MCF 10A (cell line): ENCODE data around the gene DKKL1. TPM values are rescaled to one million over a fixed set of nuclear protein-coding genes. Genes with fewer than 3 reads are reported as not detected.

Experiments used
- BruUV-seq: library from RNA; stranded (reverse); fragments of 400-500 nt; replicated peaks from 2 replicates; lab custom pipeline; 2021; lab: Mats Ljungman, UMichigan
- CTCF ChIA-PET: fragments of 300-600 bp; sonication (Branson Sonifier 250); formaldehyde crosslinking; extraction: SDS; loops from one replicate; lab custom pipeline; 2021; ENCODE audit warnings: antibody characterized with exemption, inconsistent platforms; lab: Yijun Ruan, JAX
- POLR2A ChIA-PET: fragments of 300-600, 350-650 bp; sonication (Branson Sonifier 250); formaldehyde crosslinking; extraction: SDS; loops from one replicate; lab custom pipeline; 2020; ENCODE audit warnings: antibody characterized with exemption, inconsistent platforms; lab: Yijun Ruan, JAX
- DNase-seq: peaks from one replicate; pipeline ENCODE4 v3.0.0-alpha.2; 2018; ENCODE audit not compliant: unreplicated experiment
- H3K27ac Mint-ChIP-seq: one replicate; pipeline ENCODE4 v1.8.0; 2022; ENCODE audit warnings: mild to moderate bottlenecking, low read depth, mixed read lengths; ENCODE audit not compliant: unreplicated experiment
- H3K27me3 Mint-ChIP-seq: one replicate; pipeline ENCODE4 v1.8.0; 2022; ENCODE audit warnings: mixed read lengths; ENCODE audit not compliant: insufficient read depth, unreplicated experiment
- H3K36me3 Mint-ChIP-seq: one replicate; pipeline ENCODE4 v1.8.0; 2022; ENCODE audit warnings: mild to moderate bottlenecking, moderate library complexity, mixed read lengths; ENCODE audit not compliant: insufficient read depth, unreplicated experiment
- H3K4me1 Mint-ChIP-seq: one replicate; pipeline ENCODE4 v1.8.0; 2022; ENCODE audit warnings: mixed read lengths; ENCODE audit not compliant: insufficient read depth, unreplicated experiment
- H3K4me3 Mint-ChIP-seq: one replicate; pipeline ENCODE4 v1.8.0; 2022; ENCODE audit warnings: mild to moderate bottlenecking, moderate library complexity, mixed read lengths; ENCODE audit not compliant: unreplicated experiment
- H3K9me3 Mint-ChIP-seq: one replicate; pipeline ENCODE4 v1.8.0; 2022; ENCODE audit warnings: mixed read lengths; ENCODE audit not compliant: unreplicated experiment
- CTCF ChIP-seq: fragments of 200-600 bp; IDR thresholded peaks from one replicate; pipeline ENCODE4 v1.8.0; 2022; ENCODE audit warnings: antibody characterized with exemption, mild to moderate bottlenecking; ENCODE audit not compliant: unreplicated experiment
- intact Hi-C: fragments of 100-400 bp; cut with micrococcal nuclease; formaldehyde crosslinking; loops from 2 replicates; pipeline ENCODE4 v1.14.1; 2022
- total RNA-seq: library from RNA; stranded (reverse); gene quantifications from 2 replicates; pipeline ENCODE4 v1.2.3, GENCODE V29; 2022

DKKL1 gene
- total RNA-seq, 1 experiment from 2014 or later: not detected

- ChIA-PET CTCF (interaction anchor here (0.7 to 4.5 kb wide), 26 partner anchors 8 to 165 kb away, joined by 3 to 30 read pairs (median 4); partner anchors contain the start of genes DKKL1, GFY, PIH1D1 and SLC17A7), POLR2A (interaction anchor here (1.1 to 1.7 kb wide), 3 partner anchors 17 to 54 kb away, joined by 3 to 7 read pairs (median 4); no protein-coding TSS in a partner anchor)
- Mint-ChIP-seq H3K27me3 (peaks cover 23% of the 10 kb centered on the region), H3K9me3 (no peaks in the 10 kb centered on the region), H3K27ac (no peak overlapping the region), H3K36me3 (no peaks in the 10 kb centered on the region), H3K4me3 (no peak overlapping the region), H3K4me1 (peaks cover 6% of the 10 kb centered on the region)
- BruUV-seq: no TSS peak
- no peak for DNase-seq
- TF ChIP-seq CTCF: no peak
- intact Hi-C loops: no loop called here
Observed at GRCh38 chr19:49390929-49391359, 27.3 kb downstream of the DKKL1 start.

GRCh38 chr19:49391581-49392399 is 28.1 kb downstream of the DKKL1 start:
- peak; percentile 86 for DNase-seq
- peak; percentile 92 for TF ChIP-seq CTCF
- no peaks in the 10 kb centered on the region for H3K9me3 Mint-ChIP-seq
- ChIA-PET CTCF (interaction anchor here (0.6 to 4.5 kb wide), 33 partner anchors 8 to 852 kb away, joined by 3 to 30 read pairs (median 4); partner anchors contain the start of genes DKKL1, GFY, PIH1D1 and SLC17A7), POLR2A (interaction anchor here (0.7 to 1.7 kb wide), 5 partner anchors 17 to 112 kb away, joined by 3 to 7 read pairs (median 3); no protein-coding TSS in a partner anchor)
- no peak overlapping the region for H3K27ac Mint-ChIP-seq
- H3K4me1 Mint-ChIP-seq: peaks cover 6% of the 10 kb centered on the region
- H3K27me3 Mint-ChIP-seq: peaks cover 23% of the 10 kb centered on the region
- H3K36me3 Mint-ChIP-seq: no peaks in the 10 kb centered on the region
- BruUV-seq: no TSS peak
- H3K4me3 Mint-ChIP-seq: no peak overlapping the region
- intact Hi-C loops: loop anchor here (1.0 kb wide), 3 partner anchors 39 to 125 kb away; no protein-coding TSS in a partner anchor

- Mint-ChIP-seq H3K9me3 (no peaks in the 10 kb centered on the region), H3K4me1 (peaks cover 10% of the 10 kb centered on the region), H3K36me3 (no peaks in the 10 kb centered on the region), H3K27me3 (peaks cover 37% of the 10 kb centered on the region), H3K4me3 (no peak overlapping the region), H3K27ac (no peak overlapping the region)
- intact Hi-C loops: no loop called here
- no peak for DNase-seq
- CTCF ChIA-PET: interaction anchor here (0.6 to 4.5 kb wide), 9 partner anchors 15 to 58 kb away, joined by 3 to 30 read pairs (median 3); partner anchors contain the start of genes GFY and PIH1D1
- no peak for TF ChIP-seq CTCF
- POLR2A ChIA-PET: interaction anchor here (0.6 kb wide), 1 partner anchor 1190 kb away, joined by 3 read pairs; no protein-coding TSS in a partner anchor
- BruUV-seq: no TSS peak
Observed at GRCh38 chr19:49393881-49394280, 30.2 kb downstream of the DKKL1 start.
